ENCODE data around the gene AGBL4. TPM values are rescaled to one million over a fixed set of nuclear protein-coding genes. Genes with fewer than 3 reads are reported as not detected.
A peak's percentile ranks its signal among the peaks of the same experiment; 100 is the strongest.

The AGBL4 gene
- total RNA-seq, 1 donor from 2014 or later: 0.52 TPM

- no peak for DNase-seq (ENCODE audit: low spot score)
These were observed 1342.1 kb downstream of the AGBL4 start for GRCh38 chr1:48681476-48682305.

- DNase-seq (ENCODE audit: low spot score): no peak
These were observed 1343.2 kb downstream of the AGBL4 start for GRCh38 chr1:48680411-48681035.

GRCh38 chr1:48679859-48680258, 1343.9 kb downstream of the AGBL4 start:
- no peak for DNase-seq (ENCODE audit: low spot score)

- no peak for DNase-seq (ENCODE audit: low spot score)
These were observed 1344.8 kb downstream of the AGBL4 start for GRCh38 chr1:48678710-48679505.

- peak; percentile 79 for DNase-seq (ENCODE audit: low spot score)
These were observed 1346.2 kb downstream of the AGBL4 start for GRCh38 chr1:48677306-48678287.

GRCh38 chr1:48676822-48677221, 1346.9 kb downstream of the AGBL4 start:
- no peak for DNase-seq (ENCODE audit: low spot score)

GRCh38 chr1:48676376-48676775, 1347.4 kb downstream of the AGBL4 start:
- no peak for DNase-seq (ENCODE audit: low spot score)

GRCh38 chr1:48675251-48675650, 1348.5 kb downstream of the AGBL4 start:
- DNase-seq (ENCODE audit: low spot score): no peak

- no peak for DNase-seq (ENCODE audit: low spot score)
These were observed 1349.1 kb downstream of the AGBL4 start for GRCh38 chr1:48674641-48675040.

GRCh38 chr1:48673332-48674105, 1350.2 kb downstream of the AGBL4 start:
- no peak for DNase-seq (ENCODE audit: low spot score)

GRCh38 chr1:48671578-48671977, 1352.2 kb downstream of the AGBL4 start:
- DNase-seq (ENCODE audit: low spot score): no peak

GRCh38 chr1:48670234-48671020, 1353.3 kb downstream of the AGBL4 start:
- DNase-seq (ENCODE audit: low spot score): peak; percentile 26

- DNase-seq (ENCODE audit: low spot score): no peak
These were observed 1355.4 kb downstream of the AGBL4 start for GRCh38 chr1:48668339-48668738.

GRCh38 chr1:48667782-48668181, 1356.0 kb downstream of the AGBL4 start:
- no peak for DNase-seq (ENCODE audit: low spot score)

- DNase-seq (ENCODE audit: low spot score): no peak
These were observed 1357.9 kb downstream of the AGBL4 start for GRCh38 chr1:48665708-48666407.

GRCh38 chr1:48661726-48662463, 1361.9 kb downstream of the AGBL4 start:
- DNase-seq (ENCODE audit: low spot score): no peak

- DNase-seq (ENCODE audit: low spot score): no peak
These were observed 1364.0 kb downstream of the AGBL4 start for GRCh38 chr1:48659801-48660200.

- no peak for DNase-seq (ENCODE audit: low spot score)
These were observed 1366.3 kb downstream of the AGBL4 start for GRCh38 chr1:48657413-48657812.

Data from mucosa of gallbladder (tissue), 1 donor.